GM23248 (cell line): ENCODE data around the gene HLA-DQB2. TPM values are rescaled to one million over a fixed set of nuclear protein-coding genes. Genes with fewer than 3 reads are reported as not detected.

Experiments
- DNase-seq: peaks from one replicate; pipeline ENCODE4 v3.0.0-alpha.2; 2015
- H2AFZ ChIP-seq: fragments of 200-600 bp; sonication (generic); 2 replicates; pipeline ENCODE4 v1.6.1; 2016; ENCODE audit warnings: antibody characterized with exemption
- H3F3A ChIP-seq: fragments of 200-600 bp; sonication (generic); 2 replicates; pipeline ENCODE4 v1.6.1; 2016; ENCODE audit warnings: mild to moderate bottlenecking, antibody characterized with exemption, mixed run types; ENCODE audit not compliant: insufficient read depth
- H3K27ac ChIP-seq: fragments of 200-600 bp; sonication (generic); 2 replicates; pipeline ENCODE4 v1.5.1; 2016; ENCODE audit warnings: mild to moderate bottlenecking
- H3K27me3 ChIP-seq: fragments of 200-600 bp; sonication (generic); replicated peaks from 2 replicates; pipeline ENCODE4 v1.6.1; 2016; ENCODE audit warnings: mild to moderate bottlenecking; ENCODE audit not compliant: insufficient read depth
- H3K36me3 ChIP-seq: fragments of 200-600 bp; sonication (generic); 2 replicates; pipeline ENCODE4 v1.6.1; 2016; ENCODE audit warnings: low read depth, mild to moderate bottlenecking
- H3K4me1 ChIP-seq: fragments of 200-600 bp; sonication (generic); 2 replicates; pipeline ENCODE4 v1.6.1; 2016; ENCODE audit warnings: mild to moderate bottlenecking; ENCODE audit not compliant: insufficient read depth
- H3K4me2 ChIP-seq: fragments of 200-600 bp; sonication (generic); one replicate; pipeline ENCODE4 v1.6.1; 2016; ENCODE audit warnings: mild to moderate bottlenecking; ENCODE audit not compliant: unreplicated experiment
- H3K4me3 ChIP-seq: fragments of 200-600 bp; sonication (generic); 2 replicates; pipeline ENCODE4 v1.5.1; 2016; ENCODE audit warnings: mild to moderate bottlenecking
- H3K79me2 ChIP-seq: fragments of 200-600 bp; sonication (generic); 2 replicates; pipeline ENCODE4 v1.6.1; 2016; ENCODE audit warnings: mild to moderate bottlenecking; ENCODE audit not compliant: insufficient read depth
- H3K9ac ChIP-seq: fragments of 200-600 bp; sonication (generic); 2 replicates; pipeline ENCODE4 v1.6.1; 2016; ENCODE audit warnings: mild to moderate bottlenecking
- H3K9me2 ChIP-seq: fragments of 200-600 bp; sonication (generic); 2 replicates; pipeline ENCODE4 v1.6.1; 2016; ENCODE audit warnings: mixed run types, mild to moderate bottlenecking, moderate library complexity; ENCODE audit not compliant: insufficient read depth
- H3K9me3 ChIP-seq: fragments of 200-600 bp; sonication (generic); one replicate; pipeline ENCODE4 v1.6.1; 2017; ENCODE audit warnings: low read depth
- H4K20me1 ChIP-seq: fragments of 200-600 bp; sonication (generic); 2 replicates; pipeline ENCODE4 v1.6.0; 2016; ENCODE audit not compliant: insufficient read depth
- EZH2 ChIP-seq: fragments of 200-600 bp; sonication (generic); IDR thresholded peaks from 2 replicates; pipeline ENCODE4 v1.6.1; 2018; ENCODE audit warnings: antibody characterized with exemption, mild to moderate bottlenecking; ENCODE audit not compliant: insufficient read depth, poor library complexity, severe bottlenecking
- EZH2phosphoT487 ChIP-seq: fragments of 200-600 bp; sonication (generic); IDR thresholded peaks from 2 replicates; pipeline ENCODE4 v1.6.1; 2018; ENCODE audit warnings: antibody characterized with exemption, moderate library complexity, mild to moderate bottlenecking, low read depth; ENCODE audit not compliant: insufficient read depth
- WGBS, 2 experiments: methylation state at CpG; one replicate each; pipeline ENCODE4 v1.1.6; 2015 to 2017; ENCODE audit warnings: low lambda C conversion rate in 2 of 2, low coverage in 1 of 2; ENCODE audit errors: missing lambda C conversion rate in 2 of 2; 5-methylcytosine and 5-hydroxymethylcytosine counted together
- in situ Hi-C: fragments of 300-500 bp; cut with MboI; formaldehyde crosslinking; loops from 2 replicates; pipeline ENCODE4 v1.15.0; 2020
- polyA plus RNA-seq: library from polyadenylated mRNA; unstranded; fragments of >200 nt; fragmentation: Nextera tagmentation; extraction: Ambion mirVana; gene quantifications from 2 replicates; pipeline ENCODE4 v1.2.1, GENCODE V29; 2016
- total RNA-seq: library from RNA; depleted of rRNA; stranded (reverse); fragments of >200 nt; shearing (Covaris generic); gene quantifications from 2 replicates; pipeline ENCODE4 v1.2.3, GENCODE V29; 2014

The HLA-DQB2 gene
- total and polyA plus RNA-seq, 2 experiments from 2014 or later: not detected

DNA sequence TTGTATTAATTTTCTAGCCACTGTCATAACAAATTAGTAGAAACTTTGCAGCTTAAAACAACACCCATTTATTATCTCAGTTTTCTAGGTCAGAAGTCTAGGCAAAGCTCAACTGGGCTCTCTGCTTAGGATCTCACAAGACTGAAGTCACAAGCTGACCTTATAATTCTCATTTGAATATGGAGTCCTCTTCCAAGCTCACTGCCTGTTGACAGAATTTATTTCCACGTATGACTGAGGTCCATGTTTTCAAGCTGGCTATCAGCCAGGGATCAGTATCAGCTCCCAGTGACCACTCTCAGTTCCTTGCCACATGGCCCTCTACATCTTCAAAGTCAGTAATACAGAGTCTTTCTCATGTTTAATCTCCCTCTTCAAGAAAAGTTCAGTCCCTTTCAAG lies 11.7 kb upstream of the HLA-DQB2 start:
- no peaks in the 10 kb centered on the region for H3F3A ChIP-seq
- no peaks in the 10 kb centered on the region for H3K36me3 ChIP-seq
- in situ Hi-C loops: no loop called here
- TF ChIP-seq EZH2phosphoT487: no peak
- no peak for TF ChIP-seq EZH2
- H3K27me3 ChIP-seq: peaks cover 34% of the 10 kb centered on the region
- no peak overlapping the region for H3K4me3 ChIP-seq
- H3K9me3 ChIP-seq: no peaks in the 10 kb centered on the region
- no peaks in the 10 kb centered on the region for H3K9me2 ChIP-seq
- no peaks in the 10 kb centered on the region for H3K4me1 ChIP-seq
- DNase-seq: no peak
- H4K20me1 ChIP-seq: no peaks in the 10 kb centered on the region
- H3K79me2 ChIP-seq: no peaks in the 10 kb centered on the region
- H3K9ac ChIP-seq: no peak overlapping the region
- no peak overlapping the region for H3K4me2 ChIP-seq
- no peak overlapping the region for H2AFZ ChIP-seq
- H3K27ac ChIP-seq: no peak overlapping the region
- 0 to 10% methylated on average over 1 of the region's 1 CpG for WGBS, 2 experiments

- no peak for TF ChIP-seq EZH2phosphoT487
- TF ChIP-seq EZH2: no peak
- DNase-seq: peak; percentile 28
These were observed 11.1 kb upstream of the HLA-DQB2 start for GRCh38 chr6:32774426-32774825.

DNA sequence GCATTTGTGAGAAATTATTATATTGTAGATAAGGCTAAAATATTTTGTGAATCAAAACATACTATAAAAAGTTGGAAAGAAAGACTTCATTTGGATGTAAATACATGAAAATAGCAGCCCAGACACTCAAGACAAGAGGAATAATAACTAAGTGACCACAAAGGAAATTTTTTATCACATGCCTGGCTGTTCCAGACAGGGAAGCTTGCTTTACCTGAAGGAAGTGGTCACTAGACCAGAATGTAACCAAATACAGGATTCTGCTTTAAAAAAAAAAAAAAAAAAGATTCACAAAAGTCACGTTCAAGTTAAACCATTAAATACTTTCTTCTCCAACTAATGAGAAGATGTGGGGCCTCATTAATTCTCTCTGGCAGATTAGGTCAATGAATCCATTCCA lies 9.3 kb upstream of the HLA-DQB2 start:
- no peaks in the 10 kb centered on the region for H3K9me3 ChIP-seq
- H3K36me3 ChIP-seq: no peaks in the 10 kb centered on the region
- 0 to 5% methylated on average over 1 of the region's 1 CpG for WGBS, 2 experiments
- H3K27me3 ChIP-seq: peaks cover 36% of the 10 kb centered on the region
- in situ Hi-C loops: no loop called here
- H3K9me2 ChIP-seq: no peaks in the 10 kb centered on the region
- H3K4me3 ChIP-seq: no peak overlapping the region
- no peak overlapping the region for H3K9ac ChIP-seq
- TF ChIP-seq EZH2phosphoT487: no peak
- TF ChIP-seq EZH2: no peak
- H3K4me2 ChIP-seq: no peak overlapping the region
- H3K79me2 ChIP-seq: no peaks in the 10 kb centered on the region
- H3K4me1 ChIP-seq: no peaks in the 10 kb centered on the region
- no peaks in the 10 kb centered on the region for H4K20me1 ChIP-seq
- no peak for DNase-seq
- no peaks in the 10 kb centered on the region for H3F3A ChIP-seq
- H2AFZ ChIP-seq: no peak overlapping the region
- no peak overlapping the region for H3K27ac ChIP-seq

More at GRCh38 chr6:32774426-32774825, 11.1 kb upstream of the HLA-DQB2 start:
- Histone ChIP-seq H3K27me3 (peaks cover 30% of the 10 kb centered on the region), H3K36me3 (no peaks in the 10 kb centered on the region), H3F3A (no peaks in the 10 kb centered on the region), H3K9ac (no peak overlapping the region), H3K4me3 (no peak overlapping the region), H3K27ac (no peak overlapping the region), H3K79me2 (no peaks in the 10 kb centered on the region), H3K9me2 (no peaks in the 10 kb centered on the region), H4K20me1 (no peaks in the 10 kb centered on the region), H3K9me3 (no peaks in the 10 kb centered on the region), H3K4me2 (no peak overlapping the region), H2AFZ (no peak overlapping the region), H3K4me1 (no peaks in the 10 kb centered on the region)
- in situ Hi-C loops: no loop called here
- WGBS, 2 experiments: 0 to 12% methylated on average over 1 of the region's 1 CpG

GRCh38 chr6:32764048-32764447 lies 716 bp upstream of the HLA-DQB2 start:
- no peak overlapping the region for H3K4me2 ChIP-seq
- TF ChIP-seq EZH2phosphoT487 (no peak), EZH2 (no peak)
- H4K20me1 ChIP-seq: no peaks in the 10 kb centered on the region
- no peak overlapping the region for H3K27ac ChIP-seq
- no peak for DNase-seq
- no peaks in the 10 kb centered on the region for H3K36me3 ChIP-seq
- H3K9me2 ChIP-seq: no peaks in the 10 kb centered on the region
- in situ Hi-C loops: no loop called here
- WGBS, 2 experiments: 0% methylated on average over 1 of the region's 1 CpG
- H3K9ac ChIP-seq: no peak overlapping the region
- no peaks in the 10 kb centered on the region for H3K4me1 ChIP-seq
- no peak overlapping the region for H2AFZ ChIP-seq
- H3K4me3 ChIP-seq: no peak overlapping the region
- no peaks in the 10 kb centered on the region for H3K9me3 ChIP-seq
- H3K79me2 ChIP-seq: no peaks in the 10 kb centered on the region
- no peaks in the 10 kb centered on the region for H3F3A ChIP-seq
- peaks cover 6% of the 10 kb centered on the region; the same call in 1 of the 2 replicates for H3K27me3 ChIP-seq

- TF ChIP-seq EZH2 (no peak), EZH2phosphoT487 (no peak)
- H3K4me1 ChIP-seq: no peaks in the 10 kb centered on the region
- no peaks in the 10 kb centered on the region for H3K36me3 ChIP-seq
- in situ Hi-C loops: no loop called here
- H3K9me3 ChIP-seq: no peaks in the 10 kb centered on the region
- H3K27me3 ChIP-seq: no peaks in the 10 kb centered on the region; the same call in 1 of the 2 replicates
- no peak for DNase-seq
- 47 to 53% methylated on average over 34 to 40 of the region's 40 CpGs for WGBS, 2 experiments
- H4K20me1 ChIP-seq: no peaks in the 10 kb centered on the region
- H3K9ac ChIP-seq: no peak overlapping the region
- H3K79me2 ChIP-seq: no peaks in the 10 kb centered on the region
- no peak overlapping the region for H2AFZ ChIP-seq
- H3F3A ChIP-seq: no peaks in the 10 kb centered on the region
- no peak overlapping the region for H3K4me3 ChIP-seq
- no peak overlapping the region for H3K4me2 ChIP-seq
- no peaks in the 10 kb centered on the region for H3K9me2 ChIP-seq
- no peak overlapping the region for H3K27ac ChIP-seq
These were observed 1.8 kb downstream of the HLA-DQB2 start for GRCh38 chr6:32761548-32761947.
